GM19023 (cell line): ENCODE measurements around the gene TBCB.
"Not testable (repeated sequence)": the region's sequence is repeated elsewhere in the genome, so short reads cannot be mapped to it uniquely, and the experiment has no call there.

Experiments used
- ATAC-seq: cut with Tn5 transposase; IDR thresholded peaks from one replicate; pipeline ENCODE4 v1.9.1; 2021; ENCODE audit warnings: mild to moderate bottlenecking, moderate library complexity; ENCODE audit not compliant: unreplicated experiment

TBCB gene

GRCh38 chr19:36169084-36169760 is 54.0 kb downstream of the TBCB start:
- ATAC-seq = no peak

- no peak for ATAC-seq
Observed at GRCh38 chr19:36172852-36173251, 57.6 kb downstream of the TBCB start.

- ATAC-seq = not testable (repeated sequence)
Observed at GRCh38 chr19:36173846-36174245, 58.6 kb downstream of the TBCB start.
